GM19372 (cell line): ENCODE measurements around the gene CD37.
"Not testable (repeated sequence)": the region's sequence is repeated elsewhere in the genome, so short reads cannot be mapped to it uniquely, and the experiment has no call there.

Experiments used
- ATAC-seq: cut with Tn5 transposase; IDR thresholded peaks from one replicate; pipeline ENCODE4 v1.9.1; 2021; ENCODE audit warnings: mild to moderate bottlenecking, low read depth, moderate library complexity; ENCODE audit not compliant: unreplicated experiment

Gene CD37

DNA sequence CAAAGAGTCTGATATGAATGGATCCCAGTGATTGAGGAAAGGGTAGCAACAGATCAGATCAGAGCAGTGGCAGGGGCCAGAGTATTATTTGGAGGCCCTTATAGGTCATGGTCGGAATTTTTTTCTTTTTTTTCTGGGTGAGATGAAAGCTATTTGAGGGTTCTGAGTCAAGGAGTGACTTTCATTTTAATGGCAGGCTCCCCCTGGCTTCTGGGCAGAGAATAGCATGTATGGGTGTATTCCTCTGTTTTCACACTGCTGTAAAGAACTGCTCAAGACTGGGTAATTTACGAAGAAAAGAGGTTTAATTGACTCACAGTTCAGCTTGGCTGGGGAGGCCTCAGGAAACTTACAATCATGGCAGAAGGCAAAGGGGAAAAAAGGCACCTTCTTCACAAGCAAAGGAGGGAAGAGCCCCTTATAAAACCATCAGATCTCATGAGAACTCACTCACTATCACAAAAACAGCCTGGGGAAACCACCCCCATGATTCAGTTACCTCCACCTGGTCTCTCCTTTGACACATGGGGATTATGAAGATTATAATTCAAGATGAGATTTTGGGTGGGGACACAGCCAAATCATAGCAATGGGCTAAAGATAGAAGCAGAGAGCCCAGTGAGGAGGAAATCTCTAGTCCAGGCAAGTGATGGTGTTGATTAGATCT is 7.2 kb upstream of the CD37 start:
- no peak for ATAC-seq

DNA sequence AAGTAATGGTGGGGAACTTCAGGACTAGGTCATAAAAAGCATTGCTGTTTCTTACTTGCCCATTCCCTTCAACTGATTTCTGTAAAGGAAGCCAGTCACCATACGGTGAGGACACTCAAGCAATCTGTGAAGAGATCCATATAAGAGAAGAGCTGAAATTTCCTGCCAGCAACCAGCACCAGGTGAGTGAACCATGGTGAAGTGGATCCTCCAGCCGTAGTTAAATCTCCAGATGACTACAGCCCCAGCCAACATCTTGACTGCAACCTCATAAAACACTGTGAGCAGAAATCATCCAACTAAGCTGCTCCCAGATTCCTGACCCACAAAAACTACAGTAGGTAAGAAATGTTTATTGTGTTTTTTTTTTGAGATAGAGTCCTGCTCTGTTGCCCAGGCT is 6.5 kb upstream of the CD37 start:
- ATAC-seq: no peak

DNA sequence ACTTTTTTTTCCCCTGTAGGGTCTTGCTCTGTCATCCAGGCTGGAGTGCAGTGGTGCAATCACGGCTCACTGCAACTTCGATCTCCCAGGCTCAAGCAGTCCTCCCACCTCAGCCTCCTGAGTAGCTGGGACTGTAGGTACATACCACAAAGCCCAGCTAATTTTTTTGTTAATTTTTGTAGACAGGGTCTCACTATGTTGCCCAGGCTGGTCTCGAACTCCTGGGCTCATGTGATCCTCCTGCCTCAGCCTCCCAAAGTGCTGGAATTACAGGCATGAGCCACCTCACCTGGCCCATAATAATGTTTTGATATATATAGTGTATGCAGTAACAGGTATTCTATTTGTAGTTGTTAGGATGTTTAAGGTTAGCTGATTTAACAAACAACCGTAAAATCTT is 4.0 kb upstream of the CD37 start:
- ATAC-seq: not testable (repeated sequence)

DNA sequence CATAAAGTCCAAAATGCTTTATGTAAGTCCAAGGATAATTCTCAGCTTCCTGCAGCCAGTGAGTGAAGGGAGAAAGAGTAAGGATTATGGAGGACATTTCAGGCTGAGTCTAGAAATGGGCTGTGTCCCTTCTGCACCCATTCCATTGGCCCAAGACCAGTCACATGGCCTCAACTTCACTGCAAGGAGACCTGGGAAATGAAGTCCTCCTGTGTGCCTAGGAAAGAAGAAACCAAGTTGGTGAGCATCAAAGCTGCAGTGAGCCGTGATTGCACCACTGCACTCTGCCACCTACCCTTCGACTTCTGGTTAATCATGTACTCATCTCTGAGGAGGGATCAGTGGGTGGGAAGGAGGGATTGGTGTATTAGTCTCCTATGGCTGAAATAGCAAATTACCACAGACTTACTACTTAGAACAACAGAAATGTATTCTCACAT is 3.6 kb upstream of the CD37 start:
- no peak for ATAC-seq

DNA sequence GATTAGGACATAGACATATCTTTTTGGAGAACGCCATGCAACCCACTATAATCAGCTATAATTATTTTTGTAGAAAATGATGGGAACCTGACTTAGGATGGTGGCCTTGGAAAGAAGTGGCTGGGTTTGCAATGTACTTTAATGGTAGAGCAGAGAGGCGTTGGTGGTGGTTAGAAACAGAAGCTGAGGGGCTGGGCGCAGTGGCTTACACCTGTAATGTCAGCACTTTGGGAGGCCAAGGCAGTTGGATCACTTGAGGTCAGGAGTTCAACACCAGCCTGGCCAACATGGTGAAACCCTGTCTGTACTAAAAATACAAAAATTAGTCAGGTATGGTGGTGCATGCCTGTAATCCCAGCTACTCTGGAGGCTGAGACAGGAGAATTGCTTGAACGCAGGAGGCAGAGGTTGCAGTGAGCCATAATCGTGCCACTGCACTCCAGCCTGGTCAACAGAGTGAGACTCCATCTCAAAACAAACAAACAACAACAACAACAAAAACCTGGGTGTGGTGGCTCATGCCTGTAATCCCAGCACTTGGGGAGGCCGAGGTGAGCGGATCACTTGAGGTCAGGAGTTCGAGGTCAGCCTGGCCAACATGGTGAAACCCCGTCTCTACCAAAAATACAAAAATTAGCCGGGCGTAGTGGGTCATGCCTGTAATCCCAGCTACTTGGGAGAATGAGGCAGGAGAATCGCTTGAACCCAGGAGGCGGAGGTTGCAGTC is 2.4 kb upstream of the CD37 start:
- ATAC-seq: not testable (repeated sequence)

DNA sequence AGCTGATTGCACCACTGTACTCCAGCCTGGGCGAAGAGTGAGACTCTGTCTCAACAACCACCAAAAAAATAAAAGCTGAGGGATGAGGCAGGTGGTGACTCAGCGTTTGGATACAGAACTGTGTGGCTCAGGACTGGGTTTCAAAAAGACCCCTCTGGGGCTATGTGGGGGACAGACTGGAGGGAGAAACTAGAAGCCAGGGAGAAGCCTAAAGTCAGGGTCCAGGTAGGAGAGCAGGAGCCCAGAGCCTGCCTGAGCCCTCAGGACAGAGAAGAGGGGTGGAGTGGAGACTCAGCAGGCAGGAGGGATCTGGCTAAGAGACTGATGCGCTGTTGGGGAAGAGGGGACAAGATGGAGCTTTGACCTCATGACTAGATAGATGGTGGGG is 1.8 kb upstream of the CD37 start:
- no peak for ATAC-seq

DNA sequence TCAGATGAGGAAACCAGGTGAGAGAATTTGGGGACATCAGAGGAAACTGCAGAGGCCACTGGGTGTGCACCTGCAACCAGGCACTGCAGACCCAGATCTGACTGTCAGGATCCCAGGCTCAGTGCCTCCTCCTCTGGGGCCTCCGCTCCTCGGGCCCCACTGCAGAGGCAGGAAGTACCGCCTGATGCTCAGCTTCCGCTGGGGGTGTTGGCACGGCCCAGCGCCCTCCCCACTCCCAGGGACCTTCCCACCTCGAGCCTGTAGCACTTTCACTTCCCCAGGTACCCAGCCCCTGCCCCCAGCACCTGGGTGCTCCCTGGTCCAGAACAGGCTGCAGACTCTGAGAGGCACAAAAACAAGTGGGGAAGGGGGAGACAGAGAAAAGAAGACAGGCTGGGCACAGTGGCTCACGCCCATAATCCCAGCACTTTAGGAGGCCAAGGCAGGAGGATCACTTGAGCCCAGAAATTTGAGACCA is 1.4 kb upstream of the CD37 start:
- no peak for ATAC-seq

DNA sequence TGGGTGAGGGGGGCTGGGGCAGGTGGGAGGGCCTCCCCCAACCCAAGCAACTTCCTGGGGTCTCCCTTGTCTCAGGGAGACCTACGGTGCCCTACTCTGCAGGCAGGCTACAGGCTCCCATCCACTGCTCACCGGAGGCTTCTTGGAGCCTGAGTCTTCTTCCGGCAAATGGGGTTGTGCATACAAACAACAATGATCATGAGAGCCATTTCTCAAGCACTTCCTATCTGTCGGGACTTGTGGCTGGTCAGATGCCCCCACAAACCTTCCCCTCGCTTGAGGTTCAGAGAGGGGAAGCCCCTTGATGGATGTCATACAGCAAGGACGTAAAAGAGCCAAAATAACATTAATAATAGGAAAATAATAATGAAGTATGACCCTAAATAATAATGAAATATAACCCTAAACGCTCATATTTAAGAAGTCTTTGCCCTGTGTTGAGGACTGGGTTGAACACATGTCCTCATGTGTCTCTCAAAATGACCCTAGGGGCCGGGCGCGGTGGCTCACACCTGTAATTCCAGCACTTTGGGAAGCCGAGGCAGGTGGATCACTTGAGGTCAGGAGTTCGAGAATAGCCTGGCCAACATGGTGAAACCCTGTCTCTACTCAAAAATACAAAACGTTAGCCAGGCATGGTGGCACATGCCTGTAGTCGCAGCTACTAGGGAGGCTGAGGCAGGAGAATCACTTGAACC is 727 bp downstream of the CD37 start:
- ATAC-seq: no peak

DNA sequence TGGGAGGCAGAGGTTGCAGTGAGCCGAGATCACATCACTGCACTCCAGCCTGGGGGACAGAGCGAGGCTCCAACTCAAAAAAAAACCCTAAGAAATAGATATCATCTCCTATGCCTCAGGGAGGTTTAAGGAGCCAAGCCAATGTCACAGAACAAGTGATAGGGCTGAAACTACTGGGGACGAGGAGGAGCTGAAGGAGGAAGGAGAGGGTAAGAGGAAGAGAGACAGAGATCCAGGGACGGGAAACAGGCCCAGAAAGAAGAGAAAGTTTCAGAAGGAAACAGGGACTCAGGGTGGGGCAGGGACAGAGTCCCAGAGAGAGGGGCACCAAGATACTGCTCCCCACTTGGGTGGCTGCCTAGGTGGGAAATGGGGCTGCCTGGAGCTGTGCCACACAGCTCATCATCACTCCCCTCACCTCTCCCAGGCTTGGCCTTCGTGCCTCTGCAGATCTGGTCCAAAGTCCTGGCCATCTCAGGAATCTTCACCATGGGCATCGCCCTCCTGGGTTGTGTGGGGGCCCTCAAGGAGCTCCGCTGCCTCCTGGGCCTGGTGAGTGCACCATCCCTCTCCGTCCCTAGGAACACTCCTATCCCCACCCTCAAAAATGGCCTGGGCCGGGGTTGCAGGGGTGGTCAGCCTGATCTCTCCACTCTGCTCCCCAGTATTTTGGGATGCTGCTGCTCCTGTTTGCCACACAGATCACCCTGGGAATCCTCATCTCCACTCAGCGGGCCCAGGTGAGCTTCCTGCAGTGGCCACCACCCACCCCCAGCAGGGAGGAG is 1.5 kb downstream of the CD37 start:
- ATAC-seq: no peak

DNA sequence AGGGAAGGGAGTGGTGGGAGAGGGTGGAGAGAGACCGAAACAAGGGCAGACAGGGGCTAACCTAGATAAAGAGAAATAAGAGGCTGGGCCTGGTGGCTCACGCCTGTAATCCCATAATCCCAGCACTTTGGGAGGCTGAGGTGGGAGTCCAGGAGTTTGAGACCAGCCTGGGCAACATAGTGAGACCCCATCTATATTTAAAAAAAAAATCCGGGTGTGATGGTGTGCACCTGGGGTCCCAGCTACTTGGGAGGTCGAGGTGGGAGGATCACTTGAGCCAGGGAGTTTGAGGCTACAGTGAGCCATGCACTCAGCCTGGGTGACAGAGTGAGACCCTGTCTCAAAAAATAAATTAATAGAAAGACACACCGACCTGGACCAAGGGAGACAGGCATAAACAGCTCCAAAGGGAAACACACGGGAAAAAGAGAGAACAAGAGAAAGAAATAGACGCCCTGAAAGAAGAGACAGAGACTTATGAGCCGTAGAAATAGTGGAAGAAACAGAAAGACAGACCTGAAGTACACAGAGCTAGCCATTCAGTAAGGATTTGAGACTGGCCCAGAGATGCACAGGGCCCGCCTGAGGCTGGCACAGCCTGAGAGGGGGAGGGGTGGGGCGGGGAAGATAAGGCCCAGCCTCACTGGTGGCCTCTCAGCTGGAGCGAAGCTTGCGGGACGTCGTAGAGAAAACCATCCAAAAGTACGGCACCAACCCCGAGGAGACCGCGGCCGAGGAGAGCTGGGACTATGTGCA is 2.2 kb downstream of the CD37 start:
- ATAC-seq: no peak

DNA sequence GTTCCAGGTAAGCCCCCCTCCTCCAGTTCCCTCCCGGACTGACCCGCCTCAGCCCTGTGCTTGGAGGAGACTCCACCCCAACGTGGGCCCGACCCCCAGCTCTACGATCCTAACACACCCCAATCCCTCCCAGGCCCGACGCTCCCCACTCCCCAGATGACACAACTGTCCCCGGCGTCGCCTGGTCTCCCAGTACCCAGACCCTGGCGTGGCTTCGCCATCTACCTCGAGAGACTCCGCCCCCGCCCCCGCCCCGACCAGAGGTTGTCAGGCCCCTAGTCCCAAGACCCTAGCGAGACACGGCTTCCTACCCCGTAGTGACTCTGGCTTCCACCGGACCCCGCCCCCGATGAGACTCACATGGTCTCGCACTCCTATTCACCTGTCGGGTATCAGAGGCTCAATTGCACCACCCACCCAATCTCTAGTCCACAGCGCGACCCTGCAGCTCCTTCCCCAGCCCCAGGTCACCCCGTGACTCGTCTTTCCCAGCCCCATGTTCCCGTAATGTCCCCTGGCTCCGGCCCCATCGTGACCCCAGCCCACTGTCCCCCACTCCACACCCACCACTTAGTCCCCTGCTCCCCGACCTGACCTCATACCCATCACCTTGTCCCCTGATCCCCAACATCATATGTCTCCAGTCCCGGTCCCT is 2.9 kb downstream of the CD37 start:
- no peak for ATAC-seq

DNA sequence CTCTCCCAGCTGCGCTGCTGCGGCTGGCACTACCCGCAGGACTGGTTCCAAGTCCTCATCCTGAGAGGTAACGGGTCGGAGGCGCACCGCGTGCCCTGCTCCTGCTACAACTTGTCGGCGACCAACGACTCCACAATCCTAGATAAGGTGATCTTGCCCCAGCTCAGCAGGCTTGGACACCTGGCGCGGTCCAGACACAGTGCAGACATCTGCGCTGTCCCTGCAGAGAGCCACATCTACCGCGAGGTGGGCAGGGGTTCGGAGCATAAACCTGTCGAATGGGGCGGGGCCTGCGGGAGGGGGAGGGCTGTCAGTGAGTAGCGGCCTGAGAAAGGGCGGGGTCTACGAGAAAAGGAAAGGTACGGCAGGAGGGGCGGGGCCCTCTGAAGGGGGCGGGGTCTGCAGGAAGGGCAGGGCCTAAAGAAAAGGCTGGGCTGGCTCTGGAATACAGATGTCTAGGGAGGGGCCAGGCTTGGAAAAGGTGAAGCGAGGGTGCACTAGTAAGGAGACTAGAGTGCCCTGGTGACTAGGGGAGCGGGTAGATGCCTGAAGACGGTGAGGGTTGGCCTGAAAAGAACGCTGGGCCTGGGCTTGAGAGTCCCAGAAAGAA is 3.6 kb downstream of the CD37 start:
- no peak for ATAC-seq

DNA sequence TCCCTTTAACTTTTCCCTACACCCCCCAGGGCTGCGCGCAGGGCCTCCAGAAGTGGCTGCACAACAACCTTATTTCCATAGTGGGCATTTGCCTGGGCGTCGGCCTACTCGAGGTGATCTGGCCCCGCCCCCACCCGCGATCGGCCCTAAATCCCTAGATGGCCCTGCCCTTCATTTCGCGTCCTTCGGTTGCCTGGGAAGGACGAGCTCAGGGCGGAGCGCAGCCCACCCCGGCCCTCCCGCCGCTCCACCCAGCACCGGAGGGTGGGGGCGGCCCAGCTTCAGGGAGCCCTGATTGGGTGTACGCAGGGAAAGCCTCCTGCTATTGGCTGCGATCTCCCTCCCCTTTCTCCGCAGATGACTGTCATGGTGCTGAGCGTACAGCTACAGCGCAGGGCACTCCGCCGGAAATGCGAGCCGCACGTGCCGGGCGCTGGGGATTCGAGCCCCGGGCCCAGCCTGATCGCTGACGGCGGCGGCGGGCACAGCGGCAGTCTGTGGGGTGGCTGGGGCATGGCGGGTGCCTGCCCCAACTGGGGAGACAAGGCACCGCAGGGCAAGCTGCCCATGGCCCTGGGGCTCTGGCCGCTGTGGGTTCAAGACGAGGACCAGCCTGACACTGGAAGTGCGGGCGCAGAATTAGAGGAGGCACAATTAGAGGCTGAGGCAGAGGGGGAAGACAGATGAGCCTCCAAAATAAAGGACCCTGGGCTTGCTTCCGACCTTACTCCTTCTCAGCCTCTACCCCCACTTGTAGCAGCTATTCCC is 4.3 kb downstream of the CD37 start:
- ATAC-seq: no peak

DNA sequence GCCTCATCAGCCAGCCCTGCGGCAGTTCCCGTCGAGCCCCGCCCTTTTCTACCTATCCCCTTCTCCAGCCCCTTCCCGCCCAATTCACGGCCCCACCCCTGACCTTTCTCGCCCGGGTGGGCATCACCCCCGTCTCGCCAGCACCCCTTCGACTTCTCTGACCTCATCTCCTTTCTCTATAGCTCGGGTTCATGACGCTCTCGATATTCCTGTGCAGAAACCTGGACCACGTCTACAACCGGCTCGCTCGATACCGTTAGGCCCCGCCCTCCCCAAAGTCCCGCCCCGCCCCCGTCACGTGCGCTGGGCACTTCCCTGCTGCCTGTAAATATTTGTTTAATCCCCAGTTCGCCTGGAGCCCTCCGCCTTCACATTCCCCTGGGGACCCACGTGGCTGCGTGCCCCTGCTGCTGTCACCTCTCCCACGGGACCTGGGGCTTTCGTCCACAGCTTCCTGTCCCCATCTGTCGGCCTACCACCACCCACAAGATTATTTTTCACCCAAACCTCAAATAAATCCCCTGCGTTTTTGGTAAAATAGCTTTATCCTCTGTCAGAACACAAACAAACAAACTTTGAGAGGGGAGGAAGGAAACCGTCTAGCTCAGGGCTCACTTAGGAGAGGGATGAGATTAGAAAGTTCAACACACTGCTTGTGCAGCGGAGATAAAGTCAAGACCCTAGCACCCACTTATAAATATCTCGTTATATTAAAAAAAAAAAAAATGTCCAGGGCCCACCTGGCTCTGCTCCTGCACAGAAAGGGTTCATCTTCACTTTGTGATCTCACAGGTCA is 5.1 kb downstream of the CD37 start:
- ATAC-seq: peak; percentile 72

DNA sequence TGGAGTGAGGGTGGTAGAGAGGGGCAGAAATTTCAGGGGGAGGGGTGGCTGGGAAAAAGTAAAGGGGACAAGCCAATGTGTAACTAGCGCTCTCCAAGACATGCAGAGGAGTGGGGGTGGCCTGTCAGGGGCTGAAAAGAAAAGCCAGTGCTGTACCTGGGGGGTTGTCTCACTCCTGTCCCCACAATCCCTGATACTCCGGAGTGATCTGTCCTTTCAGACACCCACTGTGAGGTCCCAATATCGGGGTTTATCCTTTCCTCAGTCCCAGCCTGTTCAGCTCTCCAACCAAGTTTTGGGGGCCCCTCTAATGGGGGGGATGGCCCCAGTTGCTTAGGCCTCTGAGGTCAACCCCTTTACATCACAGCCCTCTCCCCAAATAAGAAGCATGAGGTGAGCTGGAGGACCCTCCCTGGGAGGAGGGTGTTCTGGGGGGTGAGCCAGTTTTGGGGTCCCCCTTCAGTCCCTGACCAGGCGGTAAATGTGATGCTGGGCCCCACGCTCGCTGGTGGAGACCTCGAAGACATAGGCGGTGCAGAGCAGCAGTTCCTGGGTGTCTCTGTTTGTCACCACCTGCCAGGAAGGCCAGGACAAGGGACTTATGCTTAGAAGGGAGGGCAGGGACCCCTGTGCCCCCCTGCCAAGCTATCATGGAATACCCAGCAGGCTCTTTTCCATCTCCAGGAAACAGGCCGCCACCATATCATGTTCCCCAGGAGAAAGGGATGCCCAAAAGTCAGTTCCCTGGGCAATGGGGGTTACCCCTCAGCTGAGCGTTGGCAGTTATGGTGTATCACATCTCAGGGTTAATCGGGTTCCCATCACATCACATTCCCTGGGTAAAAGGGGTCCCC is 5.9 kb downstream of the CD37 start:
- no peak for ATAC-seq

DNA sequence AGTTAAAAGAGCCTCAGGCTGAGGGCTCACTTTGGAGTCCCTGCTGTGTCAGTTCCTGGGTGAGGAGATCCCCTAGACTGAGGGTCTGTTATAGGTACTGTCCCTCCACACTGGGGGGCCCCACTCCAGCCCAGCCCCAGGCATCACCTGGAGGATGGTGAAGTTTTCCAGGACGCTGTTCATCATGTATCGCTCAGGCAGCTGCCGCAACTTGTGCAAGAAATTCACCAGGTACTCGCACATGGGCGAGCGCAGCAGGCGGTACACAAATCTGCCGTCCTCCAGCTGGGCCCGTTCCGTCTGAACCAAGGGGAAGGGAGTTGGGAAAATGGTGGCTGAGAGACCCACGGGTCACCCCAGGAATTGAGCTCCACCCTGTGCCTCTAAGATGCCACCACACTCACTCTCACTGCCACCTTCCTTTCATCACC is 7.1 kb downstream of the CD37 start:
- ATAC-seq: no peak

DNA sequence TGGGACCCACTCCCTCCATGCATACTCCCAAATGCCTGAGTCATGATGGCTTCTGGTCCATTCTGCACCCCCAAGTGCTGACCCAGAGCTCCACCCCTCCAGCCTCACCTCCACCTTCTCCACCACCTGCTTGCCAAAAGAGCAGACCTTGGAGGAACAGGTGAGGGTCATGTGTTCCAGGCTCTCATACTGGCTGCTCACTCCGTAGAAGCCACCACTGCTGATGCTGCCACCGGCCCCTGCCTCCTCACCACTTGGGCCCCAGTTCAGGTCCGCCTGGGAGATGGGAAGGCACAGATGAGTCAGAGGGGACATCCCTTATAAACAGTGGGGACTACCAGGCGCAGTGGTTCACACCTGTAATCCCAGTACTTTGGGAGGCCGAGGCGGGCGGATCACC is 7.9 kb downstream of the CD37 start:
- ATAC-seq: no peak
